ENCODE results near the gene SLC44A1.

The SLC44A1 gene

DNA sequence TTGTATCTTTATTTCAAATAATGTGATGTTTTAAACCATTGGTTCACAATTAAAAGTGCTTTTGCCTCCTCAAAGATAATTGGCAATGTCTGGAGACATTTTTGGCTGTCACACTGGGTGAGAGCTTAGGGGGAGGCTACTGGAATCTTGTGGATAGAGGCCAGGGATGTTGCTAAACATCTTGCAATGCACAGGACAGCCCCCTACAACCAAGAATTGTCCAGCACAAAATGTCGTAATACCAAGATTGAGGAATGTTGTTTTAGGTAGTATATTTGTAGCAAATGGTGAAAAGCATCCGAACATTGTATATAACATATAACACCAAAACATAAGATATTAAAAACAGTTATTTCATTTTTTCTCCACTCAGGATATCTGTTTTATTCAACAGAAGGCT, 99.8 kb downstream of the SLC44A1 start:
- DNase-seq: no peak

- DNase-seq: no peak
Observed at GRCh38 chr9:105345626-105346025, 101.2 kb downstream of the SLC44A1 start.

DNA sequence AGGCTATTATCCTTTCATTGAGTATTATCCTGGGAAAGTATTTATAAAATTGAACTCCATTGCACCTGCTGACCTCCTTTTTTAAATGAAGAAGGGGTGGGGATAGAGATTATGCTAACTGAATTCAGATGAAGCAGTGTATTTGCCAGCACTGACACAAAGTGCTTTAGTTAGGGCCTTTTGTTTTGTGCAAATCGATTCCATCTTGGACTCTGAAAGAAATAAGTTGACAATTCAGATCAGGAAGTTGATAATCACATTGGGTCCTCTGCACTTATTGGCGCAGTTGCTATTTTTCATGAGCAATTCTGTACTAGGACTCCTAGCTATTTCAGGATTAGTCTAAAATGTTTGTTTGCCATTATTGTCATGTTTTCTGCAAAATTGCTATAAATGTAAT, 101.8 kb downstream of the SLC44A1 start:
- no peak for DNase-seq

GRCh38 chr9:105354448-105354847, 110.0 kb downstream of the SLC44A1 start:
- no peak for DNase-seq

GRCh38 chr9:105355781-105356180, 111.3 kb downstream of the SLC44A1 start:
- DNase-seq: no peak

DNA sequence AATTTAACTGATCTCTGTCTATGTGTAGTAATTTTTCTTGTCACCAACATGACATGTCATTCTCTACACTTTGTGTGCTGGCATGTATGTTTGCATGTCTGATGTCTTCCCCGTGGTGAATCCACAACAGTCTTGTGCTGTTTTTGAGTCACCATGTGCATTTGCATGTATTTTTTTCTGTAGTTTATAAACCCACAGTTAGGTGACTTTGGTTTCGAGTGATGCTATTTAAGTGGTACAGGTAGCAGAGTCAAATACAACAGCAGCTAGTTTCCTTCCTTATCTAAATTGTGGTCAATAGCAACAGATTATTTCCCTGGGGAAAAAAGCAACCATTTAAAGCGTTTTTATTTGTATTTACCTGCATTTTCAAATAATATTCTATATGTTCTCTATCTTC, 113.5 kb downstream of the SLC44A1 start:
- no peak for DNase-seq

DNA sequence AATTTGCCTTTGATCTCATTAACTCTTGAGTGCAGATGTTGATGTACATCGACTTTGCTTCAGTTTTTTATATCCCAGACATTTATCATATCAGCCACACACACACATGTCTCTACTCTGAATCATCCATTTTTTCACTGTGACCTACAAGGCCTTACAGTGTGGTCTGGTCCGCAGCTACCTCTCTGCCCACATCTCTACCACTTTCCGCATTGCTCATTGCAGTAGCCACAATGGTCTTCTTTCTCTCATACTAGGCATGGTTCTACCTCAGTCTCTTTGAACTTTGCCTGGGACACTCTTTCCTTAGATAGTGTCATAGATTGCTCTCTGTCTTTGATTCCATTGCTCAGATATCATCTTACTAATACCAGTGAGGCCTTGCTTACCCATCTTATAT, 115.4 kb downstream of the SLC44A1 start:
- DNase-seq: peak; percentile 59 to 73

DNA sequence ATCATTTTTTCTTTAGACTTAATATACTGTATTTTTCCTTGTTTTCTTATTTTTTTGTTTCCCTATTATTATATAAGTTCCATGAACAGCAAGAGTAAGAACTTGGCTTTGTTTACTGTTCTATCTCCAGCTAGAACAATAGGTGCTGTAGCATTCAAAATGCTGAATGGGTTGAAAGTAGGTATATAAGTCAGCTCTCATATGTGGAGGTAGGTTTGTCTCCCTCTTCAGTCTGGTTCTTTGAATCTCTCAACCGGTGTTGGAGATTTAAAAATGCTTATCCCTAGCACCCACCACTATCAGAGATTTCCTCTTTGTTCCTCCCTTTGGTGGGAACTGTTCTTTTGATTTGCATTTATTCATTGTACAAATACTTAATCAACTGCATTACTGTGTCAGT, 115.9 kb downstream of the SLC44A1 start:
- DNase-seq: no peak

DNA sequence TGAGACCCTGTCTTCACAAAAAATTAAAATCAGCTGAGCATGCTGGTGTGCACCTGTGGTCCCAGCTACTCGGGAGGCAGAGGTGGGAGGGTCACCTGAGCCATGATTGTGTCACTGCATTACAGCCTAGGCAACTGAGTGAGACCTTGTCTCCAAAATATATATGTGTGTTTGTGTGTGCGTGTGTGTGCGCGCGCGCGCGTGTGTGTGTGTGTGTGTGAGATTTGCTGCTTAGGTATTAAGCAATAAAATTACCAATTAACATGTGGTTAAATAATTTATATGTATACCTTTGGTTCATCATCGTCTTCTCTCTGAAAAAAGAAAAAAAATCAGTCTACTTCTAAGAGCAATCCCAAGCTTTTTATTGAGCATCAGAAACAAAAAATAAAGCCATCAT, 117.4 kb downstream of the SLC44A1 start:
- DNase-seq: no peak

DNA sequence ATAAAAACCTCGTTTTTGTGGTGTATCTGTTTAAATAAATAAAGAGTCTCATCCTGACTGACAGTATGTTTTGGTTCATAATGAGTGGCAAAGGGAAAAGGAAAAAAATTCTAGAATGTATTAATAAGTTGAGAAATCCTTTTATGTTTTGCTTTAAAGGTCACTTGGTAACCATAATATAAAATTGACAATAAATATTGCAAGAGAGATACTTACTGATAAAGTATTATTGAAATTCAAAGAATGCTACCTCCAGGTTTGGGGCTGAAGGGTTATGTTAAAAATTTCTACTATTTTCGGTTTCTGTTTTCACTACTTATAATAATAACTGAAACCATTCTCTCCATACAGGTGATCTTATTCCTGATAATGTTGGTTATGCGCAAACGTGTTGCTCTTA, 118.0 kb downstream of the SLC44A1 start:
- DNase-seq: no peak

- no peak for DNase-seq
Observed at GRCh38 chr9:105363837-105364236, 119.4 kb downstream of the SLC44A1 start.

DNA sequence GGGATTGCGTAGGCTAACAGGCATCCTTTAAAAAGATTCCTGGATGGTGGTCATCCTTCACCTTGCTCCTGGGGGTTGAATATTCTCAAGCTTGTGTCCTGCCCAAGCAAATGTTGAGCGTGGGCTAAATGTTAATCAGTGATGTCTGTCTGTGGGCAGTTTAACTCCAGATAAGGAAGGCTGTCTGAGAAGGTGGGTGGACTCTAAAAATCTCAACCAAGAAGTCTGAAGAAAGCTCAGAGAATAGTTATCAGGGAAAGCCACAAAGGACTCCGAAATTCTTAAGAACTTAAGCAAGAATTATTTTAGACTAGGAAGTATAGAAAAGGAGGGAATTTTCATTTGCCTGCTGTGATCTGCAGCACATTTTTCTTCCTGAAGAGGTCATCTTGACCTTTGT, 125.5 kb downstream of the SLC44A1 start:
- DNase-seq: no peak

GRCh38 chr9:105373723-105374122, 129.3 kb downstream of the SLC44A1 start:
- no peak for DNase-seq

DNA sequence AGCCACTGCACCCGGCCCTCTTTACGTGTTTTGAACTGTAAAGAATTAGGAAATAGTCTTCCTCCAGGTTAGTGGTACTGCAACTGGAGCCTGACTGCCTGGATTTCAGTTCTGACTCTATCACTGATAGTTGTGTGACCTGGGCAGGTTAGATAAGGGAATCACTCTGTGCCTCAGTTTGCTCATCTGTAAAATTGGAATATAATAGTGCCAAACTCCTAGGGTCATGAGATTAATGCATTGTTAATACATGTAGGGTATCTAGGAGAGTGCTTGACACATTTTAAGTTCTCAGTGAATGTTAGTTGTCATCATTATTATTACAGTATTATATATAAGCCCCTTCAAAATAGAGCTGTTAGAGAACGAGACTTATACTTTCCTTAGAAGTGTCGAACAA, 130.9 kb downstream of the SLC44A1 start:
- DNase-seq: no peak

DNA sequence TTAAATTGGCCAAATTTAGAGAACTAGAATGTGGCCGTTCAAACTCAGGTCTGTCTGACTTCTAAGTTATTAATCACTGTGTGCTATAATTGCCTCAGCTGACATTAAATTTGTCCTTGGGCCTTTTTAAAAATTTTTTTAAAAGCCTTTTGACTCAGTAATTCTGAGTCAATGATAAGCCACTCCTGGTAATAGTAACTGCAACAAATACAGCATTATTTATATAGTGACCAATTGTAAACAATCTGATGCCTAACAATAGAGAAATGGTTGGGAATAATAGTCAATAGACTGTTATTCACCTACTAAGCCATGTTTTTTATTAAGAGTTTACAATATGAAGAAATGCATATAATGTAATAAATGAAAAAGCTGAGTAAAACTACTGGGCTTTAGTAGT, 132.4 kb downstream of the SLC44A1 start:
- no peak for DNase-seq

- DNase-seq: peak in 1 of 2 experiments; percentile 27
Observed at GRCh38 chr9:105385381-105385985, 141.0 kb downstream of the SLC44A1 start.

DNA sequence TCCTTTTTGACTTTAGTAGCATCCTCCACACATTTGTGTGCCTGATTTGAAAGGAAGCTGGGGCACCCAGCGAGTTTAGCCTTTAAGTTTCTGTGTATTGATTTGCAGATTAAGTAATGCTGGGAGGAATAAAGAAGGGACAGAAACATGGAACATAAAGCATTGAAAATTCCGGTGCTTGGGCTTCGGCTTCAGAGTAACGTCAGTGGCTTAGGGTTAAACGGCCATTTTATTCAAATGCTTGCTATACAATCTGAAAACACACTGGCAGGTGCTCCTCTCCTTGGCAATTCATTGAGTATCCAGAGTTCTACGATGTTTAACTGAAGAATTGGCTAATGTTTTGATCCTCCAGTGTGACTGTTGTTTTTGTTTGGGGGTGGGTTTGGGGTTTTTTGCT, 145.3 kb downstream of the SLC44A1 start:
- no peak for DNase-seq

GRCh38 chr9:105390871-105391270, 146.4 kb downstream of the SLC44A1 start:
- DNase-seq: no peak

- DNase-seq: no peak
Observed at GRCh38 chr9:105391288-105391687, 146.8 kb downstream of the SLC44A1 start.

GRCh38 chr9:105392531-105392930, 148.1 kb downstream of the SLC44A1 start:
- no peak for DNase-seq

GRCh38 chr9:105393576-105394344, 149.3 kb downstream of the SLC44A1 start:
- no peak for DNase-seq

- DNase-seq: no peak
Observed at GRCh38 chr9:105396441-105396840, 152.0 kb downstream of the SLC44A1 start.

- DNase-seq: no peak
Observed at GRCh38 chr9:105396901-105397300, 152.4 kb downstream of the SLC44A1 start.

DNA sequence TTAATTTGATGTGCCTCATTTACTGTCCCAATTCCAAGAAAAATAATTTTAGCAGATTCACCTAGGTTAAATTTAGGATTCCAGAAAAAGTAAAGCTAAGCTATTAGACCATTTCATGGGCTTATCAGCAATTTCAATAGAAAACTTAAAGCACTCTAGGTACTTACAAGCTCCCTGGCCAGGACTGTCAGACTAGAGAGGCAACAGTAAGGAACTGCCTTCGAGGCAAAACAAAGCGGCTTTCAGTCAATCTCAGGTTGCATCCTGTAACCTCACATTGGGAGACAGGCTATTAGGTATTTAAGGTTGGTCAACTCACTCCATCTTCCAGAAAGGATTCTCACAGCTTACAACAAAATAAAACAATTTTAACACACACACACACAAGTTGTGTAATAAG, 154.7 kb downstream of the SLC44A1 start:
- no peak for DNase-seq

DNA sequence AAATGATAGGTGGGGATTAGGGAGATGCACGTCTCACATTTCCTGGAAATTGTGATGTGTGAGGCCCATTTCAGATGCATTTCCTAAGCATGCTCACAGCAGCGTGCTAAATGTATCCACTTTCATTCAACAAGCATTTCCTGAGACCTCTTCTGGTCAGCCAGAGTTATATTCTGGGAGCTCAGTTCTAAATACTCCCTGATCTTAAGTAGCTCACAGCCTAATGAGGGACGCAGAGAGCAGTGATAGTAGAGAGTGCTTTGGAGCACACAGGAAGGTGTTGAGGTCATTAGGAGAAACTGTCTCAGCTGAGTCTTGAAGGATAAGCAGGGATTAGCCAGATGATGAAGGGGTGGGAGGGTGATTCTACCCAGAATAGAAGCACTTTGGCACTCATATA, 157.2 kb downstream of the SLC44A1 start:
- no peak for DNase-seq

Measured in activated CD4-positive, alpha-beta T cell treated with anti-CD3 and anti-CD28 coated beads, Interleukin-2, amount 50 U/mL, for 48 hours (primary cell).